ENCODE data around the gene PLAAT2.
"Not testable (repeated sequence)": the region's sequence is repeated elsewhere in the genome, so short reads cannot be mapped to it uniquely, and the experiment has no call there.

The PLAAT2 gene

GRCh38 chr11:63578882-63579281, 15.7 kb upstream of the PLAAT2 start:
- DNase-seq (ENCODE audit: low spot score) = not testable (repeated sequence)

GRCh38 chr11:63574856-63575602, 11.8 kb upstream of the PLAAT2 start:
- no peak for DNase-seq (ENCODE audit: low spot score)

GRCh38 chr11:63573881-63574855, 11.0 kb upstream of the PLAAT2 start:
- DNase-seq (ENCODE audit: low spot score) = peak; percentile 47

- DNase-seq (ENCODE audit: low spot score) = no peak
Measured at GRCh38 chr11:63572026-63572688, 9.0 kb upstream of the PLAAT2 start.

GRCh38 chr11:63569570-63569969, 6.4 kb upstream of the PLAAT2 start:
- no peak for DNase-seq (ENCODE audit: low spot score)

- peak; percentile 26 for DNase-seq (ENCODE audit: low spot score)
Measured at GRCh38 chr11:63567044-63567840, 4.1 kb upstream of the PLAAT2 start.

GRCh38 chr11:63564784-63565350, 1.7 kb upstream of the PLAAT2 start:
- no peak for DNase-seq (ENCODE audit: low spot score)

GRCh38 chr11:63564056-63564774, 1.0 kb upstream of the PLAAT2 start:
- DNase-seq (ENCODE audit: low spot score) = no peak

GRCh38 chr11:63560506-63561180, 2.5 kb downstream of the PLAAT2 start:
- DNase-seq (ENCODE audit: low spot score) = no peak

GRCh38 chr11:63558459-63559157, 4.6 kb downstream of the PLAAT2 start:
- no peak for DNase-seq (ENCODE audit: low spot score)

- no peak for DNase-seq (ENCODE audit: low spot score)
Measured at GRCh38 chr11:63557570-63557969, 5.6 kb downstream of the PLAAT2 start.

- no peak for DNase-seq (ENCODE audit: low spot score)
Measured at GRCh38 chr11:63556404-63557013, 6.7 kb downstream of the PLAAT2 start.

- DNase-seq (ENCODE audit: low spot score) = no peak
Measured at GRCh38 chr11:63554877-63555223, 8.3 kb downstream of the PLAAT2 start.

- no peak for DNase-seq (ENCODE audit: low spot score)
Measured at GRCh38 chr11:63553759-63554158, 9.4 kb downstream of the PLAAT2 start.

- DNase-seq (ENCODE audit: low spot score) = no peak
Measured at GRCh38 chr11:63552921-63553320, 10.3 kb downstream of the PLAAT2 start.

- DNase-seq (ENCODE audit: low spot score) = no peak
Measured at GRCh38 chr11:63551889-63552266, 11.3 kb downstream of the PLAAT2 start.

- DNase-seq (ENCODE audit: low spot score) = no peak
Measured at GRCh38 chr11:63551091-63551888, 11.9 kb downstream of the PLAAT2 start.

- not testable (repeated sequence) for DNase-seq (ENCODE audit: low spot score)
Measured at GRCh38 chr11:63550156-63550700, 13.0 kb downstream of the PLAAT2 start.
